Endothelial cell (in vitro differentiated cells): Measurements from ENCODE around the gene ISG20. TPM values are rescaled to one million over a fixed set of nuclear protein-coding genes. Genes with fewer than 3 reads are reported as not detected.
"Not testable (repeated sequence)": the region's sequence is repeated elsewhere in the genome, so short reads cannot be mapped to it uniquely, and the experiment has no call there.

Experiments used
- DNase-seq: peaks from one replicate; pipeline ENCODE4 v3.0.0; 2021; ENCODE audit warnings: low spot score
- H3K27ac Mint-ChIP-seq: one replicate; pipeline ENCODE4 v1.8.0; 2021; ENCODE audit warnings: mixed read lengths, inconsistent platforms; ENCODE audit not compliant: unreplicated experiment
- H3K27me3 Mint-ChIP-seq: one replicate; pipeline ENCODE4 v1.8.0; 2021; ENCODE audit warnings: mild to moderate bottlenecking, moderate library complexity, mixed read lengths, inconsistent platforms; ENCODE audit not compliant: unreplicated experiment
- H3K36me3 Mint-ChIP-seq: one replicate; pipeline ENCODE4 v1.8.0; 2021; ENCODE audit warnings: mild to moderate bottlenecking, low read depth, mixed read lengths, inconsistent platforms; ENCODE audit not compliant: unreplicated experiment
- H3K4me1 Mint-ChIP-seq: one replicate; pipeline ENCODE4 v1.8.0; 2021; ENCODE audit warnings: mild to moderate bottlenecking, mixed read lengths, inconsistent platforms; ENCODE audit not compliant: unreplicated experiment
- H3K4me3 Mint-ChIP-seq: one replicate; pipeline ENCODE4 v1.8.0; 2021; ENCODE audit warnings: mild to moderate bottlenecking, mixed read lengths, inconsistent platforms; ENCODE audit not compliant: unreplicated experiment
- H3K9me3 Mint-ChIP-seq: one replicate; pipeline ENCODE4 v1.8.0; 2021; ENCODE audit warnings: mixed read lengths, inconsistent platforms; ENCODE audit not compliant: unreplicated experiment
- total RNA-seq: library from RNA; stranded (reverse); fragmentation: NEBNext Ultra II Directional; extraction: Animal tissue kit (Norgen Biotek cat#: 25700); gene quantifications from one replicate; pipeline ENCODE4 v1.2.1, GENCODE V29; 2021; ENCODE audit not compliant: unreplicated experiment
- TF ChIP-seq, protein P1 (sequence below): fragments of 200-600 bp; sonication (generic); IDR thresholded peaks from one replicate; pipeline ENCODE4 v1.5.0; 2021; ENCODE audit warnings: antibody characterized with exemption; ENCODE audit not compliant: unreplicated experiment

Gene ISG20
- total RNA-seq, 1 donor from 2014 or later = 6.6 TPM

DNA sequence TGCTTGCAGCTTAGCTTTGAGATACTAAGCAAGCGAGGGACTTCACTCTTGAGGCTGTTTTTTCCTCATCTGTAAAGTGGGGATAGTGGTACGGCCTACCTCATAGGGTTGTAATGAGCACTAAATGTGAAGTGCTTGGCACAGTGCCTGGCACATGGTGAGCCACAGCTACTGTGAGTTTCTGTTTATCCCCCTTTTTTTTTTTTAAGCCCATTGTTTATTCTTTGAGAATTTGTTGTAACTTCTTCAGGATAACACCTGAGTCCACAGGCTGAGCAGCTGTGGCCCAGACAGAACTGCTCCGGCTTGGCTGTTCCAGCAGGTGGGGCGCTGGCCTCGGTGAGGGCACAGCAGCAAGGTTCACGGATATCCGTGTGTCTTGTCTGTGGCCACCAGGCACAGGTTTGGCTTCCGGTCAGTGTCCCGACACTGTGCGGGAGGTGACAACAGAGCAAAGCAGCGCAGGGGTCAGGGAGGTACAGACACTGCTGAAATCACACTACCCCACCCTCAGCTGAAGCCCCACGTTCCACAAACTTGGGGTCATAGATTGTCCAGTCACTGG is 7.3 kb upstream of the ISG20 start:
- peaks cover 11% of the 10 kb centered on the region for H3K4me1 Mint-ChIP-seq
- H3K4me3 Mint-ChIP-seq = no peak overlapping the region
- no peaks in the 10 kb centered on the region for H3K9me3 Mint-ChIP-seq
- no peak overlapping the region for H3K27ac Mint-ChIP-seq
- peaks cover 20% of the 10 kb centered on the region for H3K36me3 Mint-ChIP-seq
- DNase-seq = no peak
- TF ChIP-seq, protein P1, sequence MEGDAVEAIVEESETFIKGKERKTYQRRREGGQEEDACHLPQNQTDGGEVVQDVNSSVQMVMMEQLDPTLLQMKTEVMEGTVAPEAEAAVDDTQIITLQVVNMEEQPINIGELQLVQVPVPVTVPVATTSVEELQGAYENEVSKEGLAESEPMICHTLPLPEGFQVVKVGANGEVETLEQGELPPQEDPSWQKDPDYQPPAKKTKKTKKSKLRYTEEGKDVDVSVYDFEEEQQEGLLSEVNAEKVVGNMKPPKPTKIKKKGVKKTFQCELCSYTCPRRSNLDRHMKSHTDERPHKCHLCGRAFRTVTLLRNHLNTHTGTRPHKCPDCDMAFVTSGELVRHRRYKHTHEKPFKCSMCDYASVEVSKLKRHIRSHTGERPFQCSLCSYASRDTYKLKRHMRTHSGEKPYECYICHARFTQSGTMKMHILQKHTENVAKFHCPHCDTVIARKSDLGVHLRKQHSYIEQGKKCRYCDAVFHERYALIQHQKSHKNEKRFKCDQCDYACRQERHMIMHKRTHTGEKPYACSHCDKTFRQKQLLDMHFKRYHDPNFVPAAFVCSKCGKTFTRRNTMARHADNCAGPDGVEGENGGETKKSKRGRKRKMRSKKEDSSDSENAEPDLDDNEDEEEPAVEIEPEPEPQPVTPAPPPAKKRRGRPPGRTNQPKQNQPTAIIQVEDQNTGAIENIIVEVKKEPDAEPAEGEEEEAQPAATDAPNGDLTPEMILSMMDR = no peak
- H3K27me3 Mint-ChIP-seq = peaks cover 5% of the 10 kb centered on the region

DNA sequence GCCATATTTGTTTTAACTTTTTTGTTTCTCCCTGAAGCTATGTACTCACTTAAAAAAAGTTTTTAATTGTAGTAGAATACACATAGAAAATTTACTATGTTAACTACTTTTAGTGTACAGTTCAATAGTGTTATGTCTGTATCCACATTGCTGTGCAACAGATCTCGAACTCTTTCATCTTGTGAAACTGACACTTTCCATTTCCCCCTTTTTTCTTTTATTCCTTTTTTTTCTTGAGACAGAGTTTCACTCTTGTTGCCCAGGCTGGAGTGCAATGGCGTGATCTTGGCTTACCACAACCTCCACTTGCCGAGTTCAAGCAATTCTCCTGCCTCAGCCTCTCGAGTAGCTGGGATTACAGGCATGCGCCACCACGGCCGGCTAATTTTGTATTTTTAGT is 6.0 kb upstream of the ISG20 start:
- DNase-seq, H3K4me3 Mint-ChIP-seq, H3K27me3 Mint-ChIP-seq, H3K9me3 Mint-ChIP-seq, H3K27ac Mint-ChIP-seq: not testable (repeated sequence)
- Mint-ChIP-seq H3K36me3 (peaks cover 12% of the 10 kb centered on the region), H3K4me1 (peaks cover 16% of the 10 kb centered on the region)

DNA sequence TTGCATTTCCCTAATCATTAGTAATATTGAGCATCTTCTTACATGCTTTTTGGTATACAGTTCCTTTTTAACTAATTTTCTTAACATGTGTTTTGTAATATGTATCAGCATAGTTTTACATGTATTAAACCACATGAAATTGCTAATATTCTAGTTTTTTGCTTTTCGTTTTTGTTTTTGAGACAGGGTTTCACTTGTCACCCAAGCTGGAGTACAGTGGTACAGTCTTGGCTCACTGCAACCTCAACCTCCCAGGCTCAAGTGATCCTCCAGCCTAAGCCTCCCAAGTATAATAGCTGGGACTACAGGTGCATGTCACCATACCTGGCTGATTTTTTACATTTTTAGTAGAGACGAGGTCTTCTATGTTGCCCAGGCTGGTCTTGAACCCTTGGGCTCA is 4.4 kb upstream of the ISG20 start:
- Mint-ChIP-seq H3K36me3 (peaks cover 6% of the 10 kb centered on the region), H3K27me3 (peaks cover 8% of the 10 kb centered on the region), H3K4me3 (no peak overlapping the region), H3K27ac (no peak overlapping the region), H3K9me3 (no peaks in the 10 kb centered on the region), H3K4me1 (peaks cover 29% of the 10 kb centered on the region)
- TF ChIP-seq, protein P1 = no peak
- no peak for DNase-seq

DNA sequence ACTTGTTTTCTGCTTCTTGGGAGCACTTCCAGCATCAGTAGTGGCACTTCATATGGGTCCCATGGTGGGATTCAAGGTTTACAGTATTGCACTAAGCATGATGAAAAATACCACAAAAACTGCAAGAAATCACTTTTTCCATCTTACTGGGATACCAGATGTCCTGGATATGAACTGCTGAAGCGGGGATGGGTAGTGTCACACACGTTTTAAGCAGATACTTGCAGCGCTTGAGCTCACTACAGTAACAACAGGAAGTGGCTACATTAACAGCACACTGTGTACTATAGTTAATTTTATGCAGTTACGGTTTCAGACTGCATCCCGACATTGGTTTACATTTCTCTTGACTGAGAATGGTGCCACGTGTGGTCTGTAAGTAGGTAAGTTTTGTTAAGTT is 3.5 kb upstream of the ISG20 start:
- Mint-ChIP-seq H3K27me3 (peaks cover 7% of the 10 kb centered on the region), H3K4me3 (no peak overlapping the region), H3K36me3 (no peaks in the 10 kb centered on the region), H3K9me3 (no peaks in the 10 kb centered on the region), H3K4me1 (peaks cover 26% of the 10 kb centered on the region), H3K27ac (no peak overlapping the region)
- TF ChIP-seq, protein P1 = no peak
- no peak for DNase-seq

DNA sequence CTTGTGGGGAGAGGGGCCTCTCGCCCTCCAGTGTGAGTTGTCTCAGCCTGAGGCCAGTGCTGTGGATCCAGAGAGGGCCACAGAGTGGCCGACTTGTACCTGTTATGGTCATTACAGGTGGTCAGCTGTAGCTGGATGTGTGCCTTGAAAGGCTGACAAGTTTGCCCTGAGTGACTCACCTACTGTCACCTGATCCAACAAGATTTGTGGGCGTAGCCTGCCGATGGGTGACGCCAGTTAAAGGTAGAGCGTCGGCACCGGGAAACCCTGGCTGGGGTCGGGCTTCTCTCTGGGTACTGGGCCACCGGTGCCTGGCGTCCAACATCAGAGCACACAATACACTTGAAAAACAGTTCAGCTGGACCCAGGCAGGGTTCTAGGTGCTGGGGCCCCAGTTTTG is 2.8 kb upstream of the ISG20 start:
- peaks cover 7% of the 10 kb centered on the region for H3K27me3 Mint-ChIP-seq

More for the DNA sequence above, 2.8 kb upstream of the ISG20 start:
- Mint-ChIP-seq H3K27ac (no peak overlapping the region), H3K4me1 (peaks cover 23% of the 10 kb centered on the region), H3K36me3 (no peaks in the 10 kb centered on the region), H3K4me3 (no peak overlapping the region), H3K9me3 (no peaks in the 10 kb centered on the region)
- TF ChIP-seq, protein P1 = no peak
- no peak for DNase-seq
